WTC11 (cell line): ENCODE measurements around the gene NRAP. TPM values are rescaled to one million over a fixed set of nuclear protein-coding genes. Genes with fewer than 3 reads are reported as not detected.

Experiments
- ARID4B ChIP-seq: sonication (generic); formaldehyde crosslinking; IDR thresholded peaks from 2 replicates; pipeline ENCODE4 v1.8.0; 2023; ENCODE audit warnings: missing genetic modification reagents, mild to moderate bottlenecking, borderline replicate concordance
- ATF3 ChIP-seq: sonication (generic); formaldehyde crosslinking; conservative IDR thresholded peaks from 2 replicates; pipeline ENCODE4 v1.8.1; 2022; ENCODE audit warnings: mild to moderate bottlenecking, missing genetic modification reagents
- CDX4 ChIP-seq: fragments of 250-450 bp; sonication (Bioruptor Pico); IDR thresholded peaks from 2 replicates; pipeline ENCODE4 v1.9.0; 2021; ENCODE audit warnings: moderate library complexity, mild to moderate bottlenecking, inconsistent platforms, borderline replicate concordance
- CREB1 ChIP-seq: sonication (generic); formaldehyde crosslinking; IDR thresholded peaks from 2 replicates; pipeline ENCODE4 v1.8.0; 2023; ENCODE audit warnings: mild to moderate bottlenecking, missing genetic modification reagents
- CREM ChIP-seq: sonication (generic); formaldehyde crosslinking; IDR thresholded peaks from 2 replicates; pipeline ENCODE4 v1.8.1; 2022; ENCODE audit warnings: mild to moderate bottlenecking, missing genetic modification reagents, moderate library complexity
- ERG ChIP-seq: fragments of 250-450 bp; sonication (Bioruptor Pico); IDR thresholded peaks from 2 replicates; pipeline ENCODE4 v1.8.0; 2021; ENCODE audit warnings: mild to moderate bottlenecking
- ETV6 ChIP-seq: sonication (generic); formaldehyde crosslinking; IDR thresholded peaks from 2 replicates; pipeline ENCODE4 v1.8.1; 2022; ENCODE audit warnings: mild to moderate bottlenecking, missing genetic modification reagents
- FOXK1 ChIP-seq: sonication (generic); formaldehyde crosslinking; IDR thresholded peaks from 2 replicates; pipeline ENCODE4 v1.8.0; 2022; ENCODE audit warnings: mild to moderate bottlenecking, moderate library complexity, missing genetic modification reagents
- FOXP1 ChIP-seq: sonication (generic); formaldehyde crosslinking; IDR thresholded peaks from 2 replicates; pipeline ENCODE4 v1.8.0; 2022; ENCODE audit warnings: missing genetic modification reagents, mild to moderate bottlenecking, moderate library complexity, borderline replicate concordance
- GABPB1 ChIP-seq: sonication (generic); formaldehyde crosslinking; IDR thresholded peaks from 2 replicates; pipeline ENCODE4 v1.8.1; 2023; ENCODE audit warnings: mild to moderate bottlenecking, missing genetic modification reagents
- GRHL2 ChIP-seq: fragments of 250-450 bp; sonication (Bioruptor Pico); IDR thresholded peaks from 2 replicates; pipeline ENCODE4 v1.8.0; 2022; ENCODE audit warnings: mild to moderate bottlenecking, moderate library complexity; ENCODE audit not compliant: insufficient replicate concordance, severe bottlenecking
- GTF2I ChIP-seq: fragments of 250-450 bp; sonication (Bioruptor Pico); conservative IDR thresholded peaks from 2 replicates; pipeline ENCODE4 v1.4.0; 2021; ENCODE audit warnings: mild to moderate bottlenecking
- HMGA2 ChIP-seq: fragments of 250-450 bp; sonication (Bioruptor Pico); IDR thresholded peaks from 2 replicates; pipeline ENCODE4 v1.4.0; 2021; ENCODE audit warnings: mild to moderate bottlenecking, moderate library complexity
- JAZF1 ChIP-seq: fragments of 250-450 bp; sonication (Bioruptor Pico); IDR thresholded peaks from 2 replicates; pipeline ENCODE4 v1.9.0; 2021; ENCODE audit warnings: moderate library complexity, mild to moderate bottlenecking, inconsistent platforms
- MAX ChIP-seq: sonication (generic); formaldehyde crosslinking; IDR thresholded peaks from 2 replicates; pipeline ENCODE4 v1.8.0; 2022; ENCODE audit warnings: mild to moderate bottlenecking, missing genetic modification reagents
- MXD4 ChIP-seq: fragments of 250-450 bp; sonication (Bioruptor Pico); IDR thresholded peaks from 2 replicates; pipeline ENCODE4 v1.8.0; 2021; ENCODE audit warnings: mild to moderate bottlenecking, moderate library complexity, borderline replicate concordance
- NFE2L1 ChIP-seq: sonication (generic); formaldehyde crosslinking; IDR thresholded peaks from 2 replicates; pipeline ENCODE4 v1.8.1; 2023; ENCODE audit warnings: missing genetic modification reagents
- NR2C2 ChIP-seq: sonication (generic); formaldehyde crosslinking; IDR thresholded peaks from 2 replicates; pipeline ENCODE4 v1.8.0; 2022; ENCODE audit warnings: mild to moderate bottlenecking, missing genetic modification reagents
- PRDM15 ChIP-seq: sonication (generic); formaldehyde crosslinking; IDR thresholded peaks from 2 replicates; pipeline ENCODE4 v1.8.0; 2022; ENCODE audit warnings: missing genetic modification reagents
- SMAD3 ChIP-seq: sonication (generic); formaldehyde crosslinking; IDR thresholded peaks from 2 replicates; pipeline ENCODE4 v1.8.0; 2022; ENCODE audit warnings: missing genetic modification reagents, mild to moderate bottlenecking, borderline replicate concordance
- SP1 ChIP-seq: sonication (generic); formaldehyde crosslinking; conservative IDR thresholded peaks from 2 replicates; pipeline ENCODE4 v1.8.1; 2022; ENCODE audit warnings: missing genetic modification reagents
- ZNF121 ChIP-seq: sonication (generic); formaldehyde crosslinking; IDR thresholded peaks from 2 replicates; pipeline ENCODE4 v1.8.0; 2023; ENCODE audit warnings: missing genetic modification reagents
- ZNF138 ChIP-seq: sonication (generic); formaldehyde crosslinking; conservative IDR thresholded peaks from 2 replicates; pipeline ENCODE4 v1.8.1; 2022; ENCODE audit warnings: mild to moderate bottlenecking, moderate library complexity, missing genetic modification reagents
- ZNF263 ChIP-seq: sonication (generic); formaldehyde crosslinking; IDR thresholded peaks from 2 replicates; pipeline ENCODE4 v1.8.1; 2022; ENCODE audit warnings: low read depth, mild to moderate bottlenecking, moderate library complexity, missing genetic modification reagents
- ZNF317 ChIP-seq: sonication (generic); formaldehyde crosslinking; IDR thresholded peaks from 2 replicates; pipeline ENCODE4 v1.8.1; 2023; ENCODE audit warnings: low read depth, mild to moderate bottlenecking, moderate library complexity, missing genetic modification reagents, borderline replicate concordance
- ZSCAN18 ChIP-seq: fragments of 250-450 bp; sonication (Bioruptor Pico); IDR thresholded peaks from 2 replicates; pipeline ENCODE4 v2.1.2; 2022; ENCODE audit warnings: mild to moderate bottlenecking, moderate library complexity
- total RNA-seq: library from RNA; stranded (reverse); gene quantifications from 3 replicates; pipeline ENCODE4 v1.2.3, GENCODE V29; 2021

NRAP gene
- total RNA-seq, 1 experiment from 2014 or later, result not detected

- TF ChIP-seq PRDM15 (no peak), ERG (no peak), FOXP1 (CRISPR knock-in tag) (no peak), ZNF121 (CRISPR knock-in tag) (no peak), MXD4 (CRISPR knock-in tag) (no peak), NFE2L1 (CRISPR knock-in tag) (no peak), NR2C2 (CRISPR knock-in tag) (no peak), ZNF317 (no peak), MAX (CRISPR knock-in tag) (peak; percentile 60), ATF3 (CRISPR knock-in tag) (no peak), ZNF138 (no peak), GTF2I (CRISPR knock-in tag) (no peak), CDX4 (no peak), SP1 (CRISPR knock-in tag) (0 out of 2 replicates have a peak, but pooled peaks have one; percentile 21), ETV6 (CRISPR knock-in tag) (no peak), GABPB1 (CRISPR knock-in tag) (0 out of 2 replicates have a peak, but pooled peaks have one; percentile 6), SMAD3 (no peak), GRHL2 (CRISPR knock-in tag) (no peak), FOXK1 (CRISPR knock-in tag) (no peak; the same call in 1 of the 2 replicates), CREM (CRISPR knock-in tag) (no peak), HMGA2 (CRISPR knock-in tag) (no peak), ZSCAN18 (CRISPR knock-in tag) (no peak), ARID4B (CRISPR knock-in tag) (0 out of 2 replicates have a peak, but pooled peaks have one; percentile 49), ZNF263 (CRISPR knock-in tag) (no peak), CREB1 (CRISPR knock-in tag) (no peak), JAZF1 (CRISPR knock-in tag) (no peak)
Observed at GRCh38 chr10:113679463-113680189, 15.8 kb upstream of the NRAP start, which contains the start of gene CASP7 (continued).
